ENCODE results near the gene CNKSR2. TPM values are rescaled to one million over a fixed set of nuclear protein-coding genes. Genes with fewer than 3 reads are reported as not detected.
A peak's percentile ranks its signal among the peaks of the same experiment; 100 is the strongest.

CNKSR2 gene
- total and polyA plus RNA-seq, 2 experiments from 2014 or later = 13.9 to 40.9 TPM

DNA sequence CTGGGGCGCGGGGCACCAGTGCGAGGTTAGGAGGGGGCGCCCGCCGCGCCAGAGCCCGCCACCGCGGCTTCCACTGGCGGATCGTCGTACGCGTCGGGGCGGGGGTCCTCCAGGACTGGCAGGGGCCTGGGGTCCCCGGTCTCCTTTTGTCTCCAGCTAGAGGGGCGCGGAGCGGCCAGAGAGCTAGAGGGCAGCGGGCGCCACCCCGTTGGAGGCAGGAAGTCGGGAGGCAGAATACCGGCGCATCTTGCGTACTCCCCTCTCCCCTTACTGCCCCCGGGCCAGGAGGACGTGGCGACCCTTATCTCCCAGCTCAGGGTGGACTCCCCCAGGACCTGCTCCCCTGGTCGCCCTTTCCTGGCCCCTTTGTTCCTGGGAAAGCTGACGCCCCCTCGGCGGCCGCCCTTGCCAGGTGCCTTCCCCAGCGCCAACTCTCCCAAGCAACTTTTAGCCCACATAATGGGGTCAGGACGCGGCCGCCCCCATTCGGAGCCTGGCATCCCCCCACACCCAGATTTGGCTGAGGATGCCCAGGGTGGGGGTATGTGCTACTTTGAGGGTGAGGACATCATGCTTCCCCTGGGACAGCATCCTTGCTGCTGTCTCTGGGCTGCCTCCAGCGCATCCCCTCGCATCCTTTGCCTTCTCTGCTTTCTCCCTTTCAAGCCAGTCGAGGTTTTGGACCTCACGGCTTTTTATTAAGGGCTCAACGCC is 933 bp downstream of the CNKSR2 start:
- Mint-ChIP-seq H3K27me3 (ENCODE audit: insufficient read depth, low read depth, poor library complexity) (peaks cover 6% of the 10 kb centered on the region), H3K36me3 (ENCODE audit: low read depth) (no peaks in the 10 kb centered on the region), H3K27ac (no peak overlapping the region), H3K9me3 (no peaks in the 10 kb centered on the region), H3K4me3 (peak overlapping the region; percentile 88), H3K4me1 (peaks cover 24% of the 10 kb centered on the region; the same call in 2 of the 3 replicates)
- TF ChIP-seq EZH2phosphoT487 (IDR thresholded peaks at IDR 0.05; ENCODE audit: unreplicated experiment) = no peak
- no peak for TF ChIP-seq CREB1 (CRISPR knock-in tag; IDR thresholded peaks at IDR 0.05; ENCODE audit: low read depth)
- TF ChIP-seq, protein P1, sequence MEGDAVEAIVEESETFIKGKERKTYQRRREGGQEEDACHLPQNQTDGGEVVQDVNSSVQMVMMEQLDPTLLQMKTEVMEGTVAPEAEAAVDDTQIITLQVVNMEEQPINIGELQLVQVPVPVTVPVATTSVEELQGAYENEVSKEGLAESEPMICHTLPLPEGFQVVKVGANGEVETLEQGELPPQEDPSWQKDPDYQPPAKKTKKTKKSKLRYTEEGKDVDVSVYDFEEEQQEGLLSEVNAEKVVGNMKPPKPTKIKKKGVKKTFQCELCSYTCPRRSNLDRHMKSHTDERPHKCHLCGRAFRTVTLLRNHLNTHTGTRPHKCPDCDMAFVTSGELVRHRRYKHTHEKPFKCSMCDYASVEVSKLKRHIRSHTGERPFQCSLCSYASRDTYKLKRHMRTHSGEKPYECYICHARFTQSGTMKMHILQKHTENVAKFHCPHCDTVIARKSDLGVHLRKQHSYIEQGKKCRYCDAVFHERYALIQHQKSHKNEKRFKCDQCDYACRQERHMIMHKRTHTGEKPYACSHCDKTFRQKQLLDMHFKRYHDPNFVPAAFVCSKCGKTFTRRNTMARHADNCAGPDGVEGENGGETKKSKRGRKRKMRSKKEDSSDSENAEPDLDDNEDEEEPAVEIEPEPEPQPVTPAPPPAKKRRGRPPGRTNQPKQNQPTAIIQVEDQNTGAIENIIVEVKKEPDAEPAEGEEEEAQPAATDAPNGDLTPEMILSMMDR (conservative IDR thresholded peaks at IDR 0.05; ENCODE audit: low read depth in 2 of 2) = no peak
- TF ChIP-seq, protein P2, sequence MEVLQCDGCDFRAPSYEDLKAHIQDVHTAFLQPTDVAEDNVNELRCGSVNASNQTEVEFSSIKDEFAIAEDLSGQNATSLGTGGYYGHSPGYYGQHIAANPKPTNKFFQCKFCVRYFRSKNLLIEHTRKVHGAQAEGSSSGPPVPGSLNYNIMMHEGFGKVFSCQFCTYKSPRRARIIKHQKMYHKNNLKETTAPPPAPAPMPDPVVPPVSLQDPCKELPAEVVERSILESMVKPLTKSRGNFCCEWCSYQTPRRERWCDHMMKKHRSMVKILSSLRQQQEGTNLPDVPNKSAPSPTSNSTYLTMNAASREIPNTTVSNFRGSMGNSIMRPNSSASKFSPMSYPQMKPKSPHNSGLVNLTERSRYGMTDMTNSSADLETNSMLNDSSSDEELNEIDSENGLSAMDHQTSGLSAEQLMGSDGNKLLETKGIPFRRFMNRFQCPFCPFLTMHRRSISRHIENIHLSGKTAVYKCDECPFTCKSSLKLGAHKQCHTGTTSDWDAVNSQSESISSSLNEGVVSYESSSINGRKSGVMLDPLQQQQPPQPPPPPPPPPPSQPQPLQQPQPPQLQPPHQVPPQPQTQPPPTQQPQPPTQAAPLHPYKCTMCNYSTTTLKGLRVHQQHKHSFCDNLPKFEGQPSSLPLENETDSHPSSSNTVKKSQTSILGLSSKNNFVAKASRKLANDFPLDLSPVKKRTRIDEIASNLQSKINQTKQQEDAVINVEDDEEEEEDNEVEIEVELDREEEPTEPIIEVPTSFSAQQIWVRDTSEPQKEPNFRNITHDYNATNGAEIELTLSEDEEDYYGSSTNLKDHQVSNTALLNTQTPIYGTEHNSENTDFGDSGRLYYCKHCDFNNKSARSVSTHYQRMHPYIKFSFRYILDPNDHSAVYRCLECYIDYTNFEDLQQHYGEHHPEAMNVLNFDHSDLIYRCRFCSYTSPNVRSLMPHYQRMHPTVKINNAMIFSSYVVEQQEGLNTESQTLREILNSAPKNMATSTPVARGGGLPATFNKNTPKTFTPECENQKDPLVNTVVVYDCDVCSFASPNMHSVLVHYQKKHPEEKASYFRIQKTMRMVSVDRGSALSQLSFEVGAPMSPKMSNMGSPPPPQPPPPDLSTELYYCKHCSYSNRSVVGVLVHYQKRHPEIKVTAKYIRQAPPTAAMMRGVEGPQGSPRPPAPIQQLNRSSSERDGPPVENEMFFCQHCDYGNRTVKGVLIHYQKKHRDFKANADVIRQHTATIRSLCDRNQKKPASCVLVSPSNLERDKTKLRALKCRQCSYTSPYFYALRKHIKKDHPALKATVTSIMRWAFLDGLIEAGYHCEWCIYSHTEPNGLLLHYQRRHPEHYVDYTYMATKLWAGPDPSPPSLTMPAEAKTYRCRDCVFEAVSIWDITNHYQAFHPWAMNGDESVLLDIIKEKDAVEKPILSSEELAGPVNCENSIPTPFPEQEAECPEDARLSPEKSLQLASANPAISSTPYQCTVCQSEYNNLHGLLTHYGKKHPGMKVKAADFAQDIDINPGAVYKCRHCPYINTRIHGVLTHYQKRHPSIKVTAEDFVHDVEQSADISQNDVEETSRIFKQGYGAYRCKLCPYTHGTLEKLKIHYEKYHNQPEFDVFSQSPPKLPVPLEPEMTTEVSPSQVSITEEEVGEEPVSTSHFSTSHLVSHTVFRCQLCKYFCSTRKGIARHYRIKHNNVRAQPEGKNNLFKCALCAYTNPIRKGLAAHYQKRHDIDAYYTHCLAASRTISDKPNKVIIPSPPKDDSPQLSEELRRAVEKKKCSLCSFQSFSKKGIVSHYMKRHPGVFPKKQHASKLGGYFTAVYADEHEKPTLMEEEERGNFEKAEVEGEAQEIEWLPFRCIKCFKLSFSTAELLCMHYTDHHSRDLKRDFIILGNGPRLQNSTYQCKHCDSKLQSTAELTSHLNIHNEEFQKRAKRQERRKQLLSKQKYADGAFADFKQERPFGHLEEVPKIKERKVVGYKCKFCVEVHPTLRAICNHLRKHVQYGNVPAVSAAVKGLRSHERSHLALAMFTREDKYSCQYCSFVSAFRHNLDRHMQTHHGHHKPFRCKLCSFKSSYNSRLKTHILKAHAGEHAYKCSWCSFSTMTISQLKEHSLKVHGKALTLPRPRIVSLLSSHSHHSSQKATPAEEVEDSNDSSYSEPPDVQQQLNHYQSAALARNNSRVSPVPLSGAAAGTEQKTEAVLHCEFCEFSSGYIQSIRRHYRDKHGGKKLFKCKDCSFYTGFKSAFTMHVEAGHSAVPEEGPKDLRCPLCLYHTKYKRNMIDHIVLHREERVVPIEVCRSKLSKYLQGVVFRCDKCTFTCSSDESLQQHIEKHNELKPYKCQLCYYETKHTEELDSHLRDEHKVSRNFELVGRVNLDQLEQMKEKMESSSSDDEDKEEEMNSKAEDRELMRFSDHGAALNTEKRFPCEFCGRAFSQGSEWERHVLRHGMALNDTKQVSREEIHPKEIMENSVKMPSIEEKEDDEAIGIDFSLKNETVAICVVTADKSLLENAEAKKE (CRISPR knock-in tag; IDR thresholded peaks at IDR 0.05) = no peak
- TF ChIP-seq NANOG (IDR thresholded peaks at IDR 0.05; ENCODE audit: borderline replicate concordance) = no peak
- TF ChIP-seq JUNB (IDR thresholded peaks at IDR 0.05; ENCODE audit: unreplicated experiment) = no peak
- TF ChIP-seq, protein P3, sequence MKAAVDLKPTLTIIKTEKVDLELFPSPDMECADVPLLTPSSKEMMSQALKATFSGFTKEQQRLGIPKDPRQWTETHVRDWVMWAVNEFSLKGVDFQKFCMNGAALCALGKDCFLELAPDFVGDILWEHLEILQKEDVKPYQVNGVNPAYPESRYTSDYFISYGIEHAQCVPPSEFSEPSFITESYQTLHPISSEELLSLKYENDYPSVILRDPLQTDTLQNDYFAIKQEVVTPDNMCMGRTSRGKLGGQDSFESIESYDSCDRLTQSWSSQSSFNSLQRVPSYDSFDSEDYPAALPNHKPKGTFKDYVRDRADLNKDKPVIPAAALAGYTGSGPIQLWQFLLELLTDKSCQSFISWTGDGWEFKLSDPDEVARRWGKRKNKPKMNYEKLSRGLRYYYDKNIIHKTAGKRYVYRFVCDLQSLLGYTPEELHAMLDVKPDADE (IDR thresholded peaks at IDR 0.05) = no peak
- TF ChIP-seq ZNF331 (CRISPR knock-in tag; IDR thresholded peaks at IDR 0.05; ENCODE audit: low read depth) = no peak
- TF ChIP-seq ZNF114 (CRISPR knock-in tag; IDR thresholded peaks at IDR 0.05) = no peak
- TF ChIP-seq, protein P4, sequence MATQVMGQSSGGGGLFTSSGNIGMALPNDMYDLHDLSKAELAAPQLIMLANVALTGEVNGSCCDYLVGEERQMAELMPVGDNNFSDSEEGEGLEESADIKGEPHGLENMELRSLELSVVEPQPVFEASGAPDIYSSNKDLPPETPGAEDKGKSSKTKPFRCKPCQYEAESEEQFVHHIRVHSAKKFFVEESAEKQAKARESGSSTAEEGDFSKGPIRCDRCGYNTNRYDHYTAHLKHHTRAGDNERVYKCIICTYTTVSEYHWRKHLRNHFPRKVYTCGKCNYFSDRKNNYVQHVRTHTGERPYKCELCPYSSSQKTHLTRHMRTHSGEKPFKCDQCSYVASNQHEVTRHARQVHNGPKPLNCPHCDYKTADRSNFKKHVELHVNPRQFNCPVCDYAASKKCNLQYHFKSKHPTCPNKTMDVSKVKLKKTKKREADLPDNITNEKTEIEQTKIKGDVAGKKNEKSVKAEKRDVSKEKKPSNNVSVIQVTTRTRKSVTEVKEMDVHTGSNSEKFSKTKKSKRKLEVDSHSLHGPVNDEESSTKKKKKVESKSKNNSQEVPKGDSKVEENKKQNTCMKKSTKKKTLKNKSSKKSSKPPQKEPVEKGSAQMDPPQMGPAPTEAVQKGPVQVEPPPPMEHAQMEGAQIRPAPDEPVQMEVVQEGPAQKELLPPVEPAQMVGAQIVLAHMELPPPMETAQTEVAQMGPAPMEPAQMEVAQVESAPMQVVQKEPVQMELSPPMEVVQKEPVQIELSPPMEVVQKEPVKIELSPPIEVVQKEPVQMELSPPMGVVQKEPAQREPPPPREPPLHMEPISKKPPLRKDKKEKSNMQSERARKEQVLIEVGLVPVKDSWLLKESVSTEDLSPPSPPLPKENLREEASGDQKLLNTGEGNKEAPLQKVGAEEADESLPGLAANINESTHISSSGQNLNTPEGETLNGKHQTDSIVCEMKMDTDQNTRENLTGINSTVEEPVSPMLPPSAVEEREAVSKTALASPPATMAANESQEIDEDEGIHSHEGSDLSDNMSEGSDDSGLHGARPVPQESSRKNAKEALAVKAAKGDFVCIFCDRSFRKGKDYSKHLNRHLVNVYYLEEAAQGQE (IDR thresholded peaks at IDR 0.05; ENCODE audit: unreplicated experiment) = no peak
- no peak for TF ChIP-seq POLR2AphosphoS5 (IDR thresholded peaks at IDR 0.05; ENCODE audit: low read depth)
- TF ChIP-seq STAT1 (IDR thresholded peaks at IDR 0.05; ENCODE audit: unreplicated experiment) = no peak
- Histone ChIP-seq H2AFZ (no peak overlapping the region; the same call in 1 of the 2 replicates), H3K27me3 (ENCODE audit: insufficient read depth) (peaks cover 10% of the 10 kb centered on the region), H3F3A (replicated peaks; ENCODE audit: low read depth) (no peaks in the 10 kb centered on the region), H3K4me2 (peak overlapping the region; percentile 76), H3K79me2 (replicated peaks; ENCODE audit: insufficient read depth) (peaks cover 49% of the 10 kb centered on the region), H3K4me1 (ENCODE audit: insufficient read depth) (peaks cover 21% of the 10 kb centered on the region), H3K4me3 (peak overlapping the region; percentile 67), H3K27ac (ENCODE audit: low read depth) (no peak overlapping the region), H4K20me1 (replicated peaks; ENCODE audit: insufficient read depth) (no peaks in the 10 kb centered on the region), H3K9me2 (ENCODE audit: insufficient read depth) (no peaks in the 10 kb centered on the region), H3K36me3 (ENCODE audit: insufficient read depth) (no peaks in the 10 kb centered on the region)
- ATAC-seq = peak; percentile 33
- peak; percentile 23 for DNase-seq (ENCODE audit: low spot score)
